ENCODE results near the gene SFXN2.

Gene SFXN2

DNA sequence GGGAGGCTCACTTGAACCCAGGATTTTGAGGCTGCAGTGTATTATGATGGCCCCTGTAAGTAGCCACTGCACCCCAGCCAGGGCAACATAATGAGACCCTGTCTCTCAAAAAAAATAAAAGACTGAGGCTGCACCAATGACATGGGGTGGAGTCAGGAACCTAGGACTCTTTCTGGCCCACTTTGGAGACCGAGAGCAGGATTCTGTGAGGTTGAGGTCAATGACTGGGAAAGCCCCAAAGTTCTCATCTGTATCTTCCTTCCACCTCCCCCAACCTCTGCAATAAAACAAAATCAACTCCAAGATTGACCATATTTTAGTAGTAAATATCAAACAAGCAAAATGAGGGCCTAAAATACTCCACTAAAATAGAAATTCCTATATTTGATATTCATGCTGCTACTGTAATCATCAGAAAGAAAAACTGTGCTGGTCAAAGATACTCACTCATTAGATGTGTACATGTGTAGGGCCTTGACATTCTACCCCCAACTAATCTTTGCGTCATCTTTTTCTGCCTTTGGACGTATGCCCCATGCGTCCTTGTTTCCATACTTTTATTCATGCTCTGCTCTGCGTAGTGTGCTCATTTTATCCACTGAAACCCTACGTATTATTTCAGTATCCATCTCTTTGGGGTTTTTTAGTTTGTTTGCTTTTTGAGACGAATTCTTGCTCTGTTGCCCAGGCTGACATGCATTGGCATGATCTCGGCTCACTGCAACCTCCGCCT, 53.2 kb downstream of the SFXN2 start:
- no peak for DNase-seq (ENCODE audit: low read depth in 1 of 2, low spot score in 1 of 2)
- Histone ChIP-seq H3K27me3 (ENCODE audit: insufficient read depth, poor library complexity, severe bottlenecking) (no peaks in the 10 kb centered on the region), H3K27ac (replicated peaks) (no peak overlapping the region), H3K4me3 (replicated peaks; ENCODE audit: insufficient read depth, low read length) (no peak overlapping the region)
- TF ChIP-seq, protein P1, sequence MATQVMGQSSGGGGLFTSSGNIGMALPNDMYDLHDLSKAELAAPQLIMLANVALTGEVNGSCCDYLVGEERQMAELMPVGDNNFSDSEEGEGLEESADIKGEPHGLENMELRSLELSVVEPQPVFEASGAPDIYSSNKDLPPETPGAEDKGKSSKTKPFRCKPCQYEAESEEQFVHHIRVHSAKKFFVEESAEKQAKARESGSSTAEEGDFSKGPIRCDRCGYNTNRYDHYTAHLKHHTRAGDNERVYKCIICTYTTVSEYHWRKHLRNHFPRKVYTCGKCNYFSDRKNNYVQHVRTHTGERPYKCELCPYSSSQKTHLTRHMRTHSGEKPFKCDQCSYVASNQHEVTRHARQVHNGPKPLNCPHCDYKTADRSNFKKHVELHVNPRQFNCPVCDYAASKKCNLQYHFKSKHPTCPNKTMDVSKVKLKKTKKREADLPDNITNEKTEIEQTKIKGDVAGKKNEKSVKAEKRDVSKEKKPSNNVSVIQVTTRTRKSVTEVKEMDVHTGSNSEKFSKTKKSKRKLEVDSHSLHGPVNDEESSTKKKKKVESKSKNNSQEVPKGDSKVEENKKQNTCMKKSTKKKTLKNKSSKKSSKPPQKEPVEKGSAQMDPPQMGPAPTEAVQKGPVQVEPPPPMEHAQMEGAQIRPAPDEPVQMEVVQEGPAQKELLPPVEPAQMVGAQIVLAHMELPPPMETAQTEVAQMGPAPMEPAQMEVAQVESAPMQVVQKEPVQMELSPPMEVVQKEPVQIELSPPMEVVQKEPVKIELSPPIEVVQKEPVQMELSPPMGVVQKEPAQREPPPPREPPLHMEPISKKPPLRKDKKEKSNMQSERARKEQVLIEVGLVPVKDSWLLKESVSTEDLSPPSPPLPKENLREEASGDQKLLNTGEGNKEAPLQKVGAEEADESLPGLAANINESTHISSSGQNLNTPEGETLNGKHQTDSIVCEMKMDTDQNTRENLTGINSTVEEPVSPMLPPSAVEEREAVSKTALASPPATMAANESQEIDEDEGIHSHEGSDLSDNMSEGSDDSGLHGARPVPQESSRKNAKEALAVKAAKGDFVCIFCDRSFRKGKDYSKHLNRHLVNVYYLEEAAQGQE (IDR thresholded peaks at IDR 0.05; ENCODE audit: insufficient replicate concordance, low read depth): no peak
- TF ChIP-seq SPI1 (IDR thresholded peaks at IDR 0.05; ENCODE audit: borderline replicate concordance, low read depth) (no peak), POLR2AphosphoS5 (IDR thresholded peaks at IDR 0.05; ENCODE audit: low read depth) (no peak), GABPA (IDR thresholded peaks at IDR 0.05; ENCODE audit: low read depth) (no peak)
- TF ChIP-seq, protein P2, sequence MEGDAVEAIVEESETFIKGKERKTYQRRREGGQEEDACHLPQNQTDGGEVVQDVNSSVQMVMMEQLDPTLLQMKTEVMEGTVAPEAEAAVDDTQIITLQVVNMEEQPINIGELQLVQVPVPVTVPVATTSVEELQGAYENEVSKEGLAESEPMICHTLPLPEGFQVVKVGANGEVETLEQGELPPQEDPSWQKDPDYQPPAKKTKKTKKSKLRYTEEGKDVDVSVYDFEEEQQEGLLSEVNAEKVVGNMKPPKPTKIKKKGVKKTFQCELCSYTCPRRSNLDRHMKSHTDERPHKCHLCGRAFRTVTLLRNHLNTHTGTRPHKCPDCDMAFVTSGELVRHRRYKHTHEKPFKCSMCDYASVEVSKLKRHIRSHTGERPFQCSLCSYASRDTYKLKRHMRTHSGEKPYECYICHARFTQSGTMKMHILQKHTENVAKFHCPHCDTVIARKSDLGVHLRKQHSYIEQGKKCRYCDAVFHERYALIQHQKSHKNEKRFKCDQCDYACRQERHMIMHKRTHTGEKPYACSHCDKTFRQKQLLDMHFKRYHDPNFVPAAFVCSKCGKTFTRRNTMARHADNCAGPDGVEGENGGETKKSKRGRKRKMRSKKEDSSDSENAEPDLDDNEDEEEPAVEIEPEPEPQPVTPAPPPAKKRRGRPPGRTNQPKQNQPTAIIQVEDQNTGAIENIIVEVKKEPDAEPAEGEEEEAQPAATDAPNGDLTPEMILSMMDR (IDR thresholded peaks at IDR 0.05; ENCODE audit: insufficient read depth, low read length): no peak

GRCh38 chr10:102769375-102770107, 55.1 kb downstream of the SFXN2 start:
- no peak overlapping the region for H3K4me3 ChIP-seq (replicated peaks; ENCODE audit: insufficient read depth, low read length)
- no peaks in the 10 kb centered on the region for H3K27me3 ChIP-seq (ENCODE audit: insufficient read depth, poor library complexity, severe bottlenecking)
- TF ChIP-seq, protein P1 (IDR thresholded peaks at IDR 0.05; ENCODE audit: insufficient replicate concordance, low read depth): no peak
- no peak for DNase-seq (ENCODE audit: low read depth in 1 of 2, low spot score in 1 of 2)
- no peak overlapping the region for H3K27ac ChIP-seq (replicated peaks)

GRCh38 chr10:102770108-102770482, 55.7 kb downstream of the SFXN2 start:
- no peak overlapping the region for H3K27ac ChIP-seq (replicated peaks)
- TF ChIP-seq SPI1 (IDR thresholded peaks at IDR 0.05; ENCODE audit: borderline replicate concordance, low read depth): no peak
- TF ChIP-seq, protein P2 (IDR thresholded peaks at IDR 0.05; ENCODE audit: insufficient read depth, low read length): no peak
- TF ChIP-seq, protein P1 (IDR thresholded peaks at IDR 0.05; ENCODE audit: insufficient replicate concordance, low read depth): no peak
- TF ChIP-seq GABPA (IDR thresholded peaks at IDR 0.05; ENCODE audit: low read depth): no peak
- TF ChIP-seq POLR2AphosphoS5 (IDR thresholded peaks at IDR 0.05; ENCODE audit: low read depth): no peak
- H3K27me3 ChIP-seq (ENCODE audit: insufficient read depth, poor library complexity, severe bottlenecking): no peaks in the 10 kb centered on the region
- no peak overlapping the region for H3K4me3 ChIP-seq (replicated peaks; ENCODE audit: insufficient read depth, low read length)
- DNase-seq (ENCODE audit: low read depth in 1 of 2, low spot score in 1 of 2): no peak

Measured in HL-60 (cell line).